IMR-90 (cell line): ENCODE results near the gene CD163. TPM values are rescaled to one million over a fixed set of nuclear protein-coding genes. Genes with fewer than 3 reads are reported as not detected.

Source experiments
- ATAC-seq: fragments of 200-7000 bp; cut with Tn5 transposase; 2 replicates; pipeline ENCODE4 v1.9.1; 2020; ENCODE audit warnings: low read depth, mild to moderate bottlenecking, moderate library complexity
- BruUV-seq: library from RNA; stranded (reverse); fragments of 400-500 nt; replicated peaks from 2 replicates; lab custom pipeline; 2021; lab: Mats Ljungman, UMichigan
- CTCF ChIA-PET: fragments of 300-600 bp; formaldehyde crosslinking; extraction: SDS; loops from one replicate; lab custom pipeline; 2021; ENCODE audit warnings: antibody characterized with exemption; lab: Yijun Ruan, JAX
- POLR2A ChIA-PET: fragments of 300-600 bp; sonication (Branson Sonifier 250); formaldehyde crosslinking; loops from one replicate; lab custom pipeline; 2022; ENCODE audit warnings: antibody characterized with exemption; ENCODE audit not compliant: unreplicated experiment; lab: Charles Lee
- DNase-seq: peaks from one replicate; pipeline ENCODE4 v3.0.0; 2013
- H2AFZ ChIP-seq: replicated peaks from 2 replicates; pipeline ENCODE3; 2013; ENCODE audit warnings: low read length, mild to moderate bottlenecking; ENCODE audit not compliant: poor library complexity
- H2AK5ac ChIP-seq: 2 replicates; pipeline ENCODE4 v1.6.1; 2013; ENCODE audit warnings: low read depth, low read length, inconsistent platforms
- H2AK9ac ChIP-seq: replicated peaks from 2 replicates; pipeline ENCODE3; 2013; ENCODE audit warnings: mild to moderate bottlenecking, low read depth, low read length, moderate library complexity; ENCODE audit not compliant: poor library complexity
- H2BK120ac ChIP-seq: 2 replicates; pipeline ENCODE4 v1.6.1; 2013; ENCODE audit warnings: low read depth, low read length, inconsistent platforms
- H2BK15ac ChIP-seq: 3 replicates; pipeline ENCODE4 v1.6.1; 2013; ENCODE audit warnings: low read depth, low read length, inconsistent platforms
- H2BK20ac ChIP-seq: 2 replicates; pipeline ENCODE4 v1.6.1; 2013; ENCODE audit warnings: low read depth, mild to moderate bottlenecking, inconsistent platforms, low read length, moderate library complexity
- H2BK5ac ChIP-seq: 2 replicates; pipeline ENCODE4 v1.6.1; 2013; ENCODE audit warnings: mild to moderate bottlenecking, low read depth, low read length, inconsistent platforms; ENCODE audit not compliant: poor library complexity, severe bottlenecking
- H3K14ac ChIP-seq: replicated peaks from 2 replicates; pipeline ENCODE4 v1.6.1; 2013; ENCODE audit warnings: low read depth, low read length, inconsistent platforms
- H3K18ac ChIP-seq: 2 replicates; pipeline ENCODE4 v1.6.1; 2013; ENCODE audit warnings: low read depth, low read length, control low read depth
- H3K23ac ChIP-seq: 2 replicates; pipeline ENCODE4 v1.6.1; 2013; ENCODE audit warnings: low read depth, low read length, inconsistent platforms
- H3K27ac ChIP-seq: 2 replicates; pipeline ENCODE4 v1.5.1; 2013; ENCODE audit warnings: mild to moderate bottlenecking, control low read depth, low read length; ENCODE audit not compliant: insufficient read depth
- H3K27me3 ChIP-seq: 2 replicates; pipeline ENCODE4 v1.6.1; 2013; ENCODE audit warnings: low read length; ENCODE audit not compliant: control insufficient read depth, insufficient read depth
- H3K36me3 ChIP-seq: 2 replicates; pipeline ENCODE4 v1.6.1; 2013; ENCODE audit warnings: low read length, mixed read lengths; ENCODE audit not compliant: control insufficient read depth, insufficient read depth
- H3K4ac ChIP-seq: 2 replicates; pipeline ENCODE4 v1.6.1; 2013; ENCODE audit warnings: low read depth, low read length, inconsistent platforms
- H3K4me1 ChIP-seq: 2 replicates; pipeline ENCODE4 v1.6.1; 2013; ENCODE audit warnings: low read length, mixed read lengths; ENCODE audit not compliant: control insufficient read depth, insufficient read depth
- H3K4me2 ChIP-seq: 2 replicates; pipeline ENCODE4 v1.6.1; 2013; ENCODE audit warnings: low read depth, mild to moderate bottlenecking, control low read depth, low read length, moderate library complexity
- H3K4me3 ChIP-seq: 2 replicates; pipeline ENCODE4 v1.5.1; 2013; ENCODE audit warnings: low read depth, mild to moderate bottlenecking, control low read depth, low read length, moderate library complexity; ENCODE audit not compliant: insufficient read depth
- H3K56ac ChIP-seq: 2 replicates; pipeline ENCODE4 v1.6.1; 2013; ENCODE audit warnings: low read length, inconsistent platforms; ENCODE audit not compliant: insufficient read depth; ENCODE audit errors: extremely low read depth
- H3K79me1 ChIP-seq, 2 experiments: 2 replicates each; pipeline ENCODE4 v1.6.1; 2013; ENCODE audit warnings: low read length in 2 of 2, inconsistent platforms in 1 of 2, low read depth in 1 of 2
- H3K9ac ChIP-seq: 2 replicates; pipeline ENCODE4 v1.6.1; 2013; ENCODE audit warnings: low read depth, low read length, control low read depth
- H3K9me1 ChIP-seq: 2 replicates; pipeline ENCODE4 v1.6.1; 2013; ENCODE audit warnings: low read length, inconsistent platforms; ENCODE audit not compliant: insufficient read depth
- H3K9me3 ChIP-seq: 2 replicates; pipeline ENCODE4 v1.6.1; 2013; ENCODE audit warnings: low read length; ENCODE audit not compliant: control insufficient read depth, insufficient read depth
- H4K20me1 ChIP-seq: 2 replicates; pipeline ENCODE4 v1.6.1; 2013; ENCODE audit warnings: low read length, inconsistent platforms; ENCODE audit not compliant: insufficient read depth
- H4K5ac ChIP-seq: 2 replicates; pipeline ENCODE4 v1.6.1; 2013; ENCODE audit warnings: mild to moderate bottlenecking, low read depth, low read length, control low read depth
- H4K8ac ChIP-seq, 2 experiments: 2 replicates each; pipeline ENCODE4 v1.6.1; 2013; ENCODE audit warnings: low read depth in 2 of 2, low read length in 2 of 2, control low read depth in 1 of 2, inconsistent platforms in 1 of 2
- H4K91ac ChIP-seq: 2 replicates; pipeline ENCODE4 v1.6.1; 2013; ENCODE audit warnings: low read depth, low read length, inconsistent platforms; ENCODE audit not compliant: insufficient read depth
- BHLHE40 ChIP-seq: fragments of 150-350 bp; IDR thresholded peaks from 2 replicates; pipeline ENCODE4 v1.6.1; 2016; ENCODE audit warnings: mild to moderate bottlenecking, low read depth, low read length
- MAFK ChIP-seq: IDR thresholded peaks from 2 replicates; pipeline ENCODE4 v1.6.1; 2012; ENCODE audit warnings: low read depth, low read length, improper control_type of control experiment
- WGBS, 2 experiments: methylation state at CpG; one replicate each; pipeline versions ENCODE4 v1.1.5 to v1.1.7; 2013; ENCODE audit warnings: missing lambda C conversion rate in 2 of 2; ENCODE audit not compliant: insufficient read length in 1 of 2; ENCODE audit errors: extremely low coverage in 2 of 2; 5-methylcytosine and 5-hydroxymethylcytosine counted together
- dilution Hi-C: fragments of 300-500 bp; cut with HindIII; formaldehyde crosslinking; loops from one replicate; pipeline ENCODE4 v1.14.3; 2018; ENCODE audit warnings: low sequenced_read_pairs; ENCODE audit not compliant: unreplicated experiment
- in situ Hi-C: fragments of 300-500 bp; cut with MboI; formaldehyde crosslinking; loops from 3 replicates; pipeline ENCODE4 v1.14.3; 2019; ENCODE audit warnings: low sequenced_read_pairs, inconsistent platforms, mixed read lengths
- intact Hi-C: fragments of 100-400 bp; cut with micrococcal nuclease; formaldehyde crosslinking; loops from 2 replicates; pipeline ENCODE4 v1.10.0; 2022
- polyA plus RNA-seq, 3 experiments: library from polyadenylated mRNA; depleted of rRNA; stranded (reverse); fragments of >200 nt; gene quantifications; 2 replicates each; pipeline ENCODE4 v1.2.3, GENCODE V29; 2012; ENCODE audit warnings: low replicate concordance in 1 of 3
- total RNA-seq: library from RNA; depleted of rRNA; stranded (reverse); fragments of >200 nt; gene quantifications from 2 replicates; pipeline ENCODE4 v1.2.3, GENCODE V29; 2012

CD163 gene
- total and polyA plus RNA-seq, 2 of the 4 experiments (the other 2 are of a cell fraction): not detected

DNA sequence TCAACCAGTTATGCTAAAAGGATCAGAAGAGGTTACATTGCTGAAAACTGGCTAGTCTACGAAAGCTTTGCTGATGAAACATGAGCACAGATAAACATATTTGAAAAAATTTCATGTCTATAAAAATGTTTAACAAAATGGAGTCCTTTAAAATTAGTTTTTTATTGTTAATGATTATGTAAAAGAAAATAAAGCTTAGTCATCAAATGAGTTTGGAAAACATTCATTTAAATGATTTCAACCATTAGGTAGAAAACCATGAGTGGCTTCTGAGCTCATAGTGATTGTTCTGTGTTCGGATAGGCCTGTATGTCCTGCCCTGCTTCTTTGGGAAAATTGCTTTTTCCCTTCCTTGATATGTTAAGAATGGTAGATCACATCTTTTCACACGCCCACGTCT lies 59.0 kb downstream of the CD163 start:
- BruUV-seq: no TSS peak
- H3K4me2 ChIP-seq: no peak overlapping the region
- H3K4me3 ChIP-seq: no peak overlapping the region
- no peak for ATAC-seq
- H3K14ac ChIP-seq: no peak overlapping the region
- in situ Hi-C loops (no loop called here), intact Hi-C loops (no loop called here), dilution Hi-C loops (no loop called here)
- H3K9me3 ChIP-seq: 0 out of 2 replicates have a peak, but pooled peaks cover 2% of the 10 kb centered on the region
- H4K8ac ChIP-seq: no peak overlapping the region
- no peak overlapping the region for H2BK20ac ChIP-seq
- H3K27me3 ChIP-seq: no peaks in the 10 kb centered on the region
- no peaks in the 10 kb centered on the region for H3K9me1 ChIP-seq
- H3K18ac ChIP-seq: no peak overlapping the region
- no peak for DNase-seq
- ChIA-PET POLR2A (no interaction called here), CTCF (interaction anchor here (1.3 kb wide), 1 partner anchor 238 kb away, joined by 4 read pairs; no protein-coding TSS in a partner anchor)
- H3K79me1 ChIP-seq: no peaks in the 10 kb centered on the region
- H3K4ac ChIP-seq: no peak overlapping the region
- H4K20me1 ChIP-seq: no peaks in the 10 kb centered on the region
- no peak overlapping the region for H2BK120ac ChIP-seq
- TF ChIP-seq BHLHE40 (no peak), MAFK (peak; percentile 66)
- H3K36me3 ChIP-seq: no peaks in the 10 kb centered on the region
- no peak overlapping the region for H4K5ac ChIP-seq
- H2BK5ac ChIP-seq: no peak overlapping the region
- no peak overlapping the region for H3K56ac ChIP-seq
- H3K27ac ChIP-seq: no peak overlapping the region
- no peak overlapping the region for H2AK9ac ChIP-seq
- H2AK5ac ChIP-seq: no peak overlapping the region
- no peaks in the 10 kb centered on the region for H3K4me1 ChIP-seq
- H3K23ac ChIP-seq: no peak overlapping the region
- no CpG with 5 or more reads among the region's 4 CpGs for WGBS, 2 experiments
- H2BK15ac ChIP-seq: no peak overlapping the region
- no peak overlapping the region for H2AFZ ChIP-seq
- H3K9ac ChIP-seq: no peak overlapping the region
- no peak overlapping the region for H4K91ac ChIP-seq
